Motor neuron (in vitro differentiated cells): ENCODE results near the gene WWC2. TPM values are rescaled to one million over a fixed set of nuclear protein-coding genes. Genes with fewer than 3 reads are reported as not detected.
A peak's percentile ranks its signal among the peaks of the same experiment; 100 is the strongest.

Experiments used
- ATAC-seq, 8 experiments: fragments of 200-7000 bp; cut with Tn5 transposase; replicated peaks in 6 of 8; 2 replicates each; pipeline ENCODE4 v1.8.0; 2021; ENCODE audit warnings: mild to moderate bottlenecking in 8 of 8, moderate library complexity in 8 of 8
- H3K27ac ChIP-seq, 2 donors: fragments of 250-450 bp; sonication (Bioruptor Pico); 2 replicates each; pipeline ENCODE4 v1.9.0; 2021; ENCODE audit warnings: antibody characterized with exemption in 2 of 2, mild to moderate bottlenecking in 2 of 2, moderate library complexity in 1 of 2
- H3K4me1 ChIP-seq, 2 donors: fragments of 250-450 bp; sonication (Bioruptor Pico); replicated peaks in 1 of 2; 2 replicates each; pipeline ENCODE4 v1.6.1; 2021; ENCODE audit warnings: antibody characterized with exemption in 2 of 2, mild to moderate bottlenecking in 2 of 2, moderate library complexity in 1 of 2
- H3K4me3 ChIP-seq, 5 donors: fragments of 250-450 bp; sonication (Bioruptor Pico); 2 replicates each; pipeline ENCODE4 v1.9.0; 2021; ENCODE audit warnings: antibody characterized with exemption in 5 of 5, mild to moderate bottlenecking in 5 of 5, moderate library complexity in 4 of 5
- WGBS, 10 experiments: fragments of 450-650 bp; shearing (Covaris generic); methylation state at CpG; one replicate each; pipeline ENCODE4 v1.0.0; 2022; 5-methylcytosine and 5-hydroxymethylcytosine counted together
- in situ Hi-C, 9 experiments: fragments of 400-800 bp; cut with MboI; loops; one replicate each; pipeline ENCODE4 v1.15.0; 2021; ENCODE audit warnings: low sequenced_read_pairs in 9 of 9, low pct_unique_long_range_greater_than_20kb in 2 of 9; ENCODE audit not compliant: unreplicated experiment in 9 of 9
- total RNA-seq, 8 experiments: library from RNA; unstranded; fragments of 300-600 nt; gene quantifications; 2 replicates each; pipeline versions ENCODE4 v1.2.3 to v1.2.4, GENCODE V29; 2022

The WWC2 gene
- total RNA-seq, 8 experiments from 2014 or later = 4.2 to 59.4 (median 12.9) TPM

DNA sequence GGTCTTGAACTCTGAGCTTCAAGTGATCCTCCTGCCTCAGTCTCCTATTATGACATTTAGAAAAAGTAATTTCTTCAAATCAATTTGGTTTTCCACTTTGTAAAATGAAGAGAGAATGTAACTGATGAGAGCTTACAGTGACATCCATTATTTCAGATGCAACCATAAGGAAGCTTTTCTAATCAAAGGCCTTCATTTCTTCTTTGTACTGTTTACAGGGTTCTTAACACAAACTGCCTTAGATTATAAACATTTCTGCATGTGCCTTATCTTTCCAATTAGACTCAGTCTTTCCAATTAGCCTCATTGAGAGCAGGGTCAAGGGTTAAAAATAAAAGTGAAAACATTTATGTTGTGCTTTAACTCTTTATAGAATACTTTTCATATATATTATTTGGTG is 71.8 kb downstream of the WWC2 start:
- no peaks in the 10 kb centered on the region for H3K4me1 ChIP-seq
- in situ Hi-C loops = no loop called here
- H3K4me3 ChIP-seq = no peak overlapping the region
- no peak for ATAC-seq
- no peak overlapping the region for H3K27ac ChIP-seq

DNA sequence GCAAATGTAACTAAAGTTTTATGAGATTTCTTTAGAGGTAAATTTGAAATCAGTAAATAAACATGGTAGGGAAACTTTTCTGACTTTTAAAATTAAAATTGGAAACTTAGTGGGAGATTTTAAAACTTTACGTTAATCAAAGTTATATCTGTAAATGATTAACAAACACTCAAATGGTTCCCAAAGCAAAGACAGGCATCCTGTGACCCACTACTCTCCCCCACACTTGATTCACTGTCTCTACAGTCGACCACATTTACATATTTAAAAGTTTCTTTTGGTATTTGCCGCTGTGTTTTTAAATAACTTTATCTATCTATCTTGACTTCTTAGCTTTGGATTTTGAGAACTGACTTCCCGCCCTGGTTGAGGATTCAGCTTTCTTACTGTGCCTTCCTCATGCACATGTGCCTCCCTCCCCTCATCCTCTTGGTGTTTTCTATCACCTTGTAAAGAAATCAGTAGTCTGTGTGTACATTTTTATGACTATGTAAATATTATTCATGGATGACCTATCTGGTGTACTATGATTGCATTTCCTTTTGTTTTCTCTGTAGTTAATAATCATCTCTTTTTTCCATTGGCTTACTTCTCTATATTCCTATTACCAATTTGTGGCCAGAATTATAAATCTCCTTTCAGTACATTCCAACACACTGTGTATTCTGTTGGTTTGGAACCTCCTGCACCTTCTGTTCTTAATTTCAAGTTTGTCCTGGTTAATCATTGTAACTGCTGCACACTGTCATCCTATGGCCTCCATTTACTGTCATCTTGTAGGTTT is 72.6 kb downstream of the WWC2 start:
- no peak overlapping the region for H3K4me3 ChIP-seq
- H3K27ac ChIP-seq = no peak overlapping the region
- peak in 3 of 8 experiments; percentile 13 to 62 (median 52) for ATAC-seq
- in situ Hi-C loops = no loop called here
- no peaks in the 10 kb centered on the region for H3K4me1 ChIP-seq
- 0 to 70% (median 24%) methylated on average over 2 to 4 of the region's 4 CpGs for WGBS, 10 experiments

DNA sequence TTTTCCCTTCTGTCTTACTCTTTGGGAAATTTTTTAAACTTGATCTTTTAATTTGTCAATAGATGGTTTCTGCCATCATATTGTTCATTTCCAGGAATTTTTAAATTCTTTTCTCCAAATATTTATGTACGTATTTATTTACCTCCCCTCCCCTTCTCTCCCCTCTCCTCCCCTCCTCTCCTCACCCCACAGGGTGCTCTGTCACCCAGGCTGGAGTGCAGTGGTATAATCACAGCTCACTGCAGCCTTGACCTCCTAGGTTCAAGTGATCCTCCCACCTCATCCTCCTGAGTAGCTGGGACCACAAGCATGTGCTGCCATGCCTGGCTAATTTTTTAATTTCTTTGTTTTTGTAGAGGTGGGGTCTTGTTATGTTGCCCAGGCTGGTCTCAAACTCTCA is 73.8 kb downstream of the WWC2 start:
- WGBS, 10 experiments = 33 to 83% (median 40%) methylated on average over 1 of the region's 1 CpG; no CpG with 5 or more reads in 7 of the 10 experiments
- H3K4me3 ChIP-seq = no peak overlapping the region
- H3K27ac ChIP-seq = no peak overlapping the region
- in situ Hi-C loops = no loop called here
- no peaks in the 10 kb centered on the region for H3K4me1 ChIP-seq
- no peak for ATAC-seq

DNA sequence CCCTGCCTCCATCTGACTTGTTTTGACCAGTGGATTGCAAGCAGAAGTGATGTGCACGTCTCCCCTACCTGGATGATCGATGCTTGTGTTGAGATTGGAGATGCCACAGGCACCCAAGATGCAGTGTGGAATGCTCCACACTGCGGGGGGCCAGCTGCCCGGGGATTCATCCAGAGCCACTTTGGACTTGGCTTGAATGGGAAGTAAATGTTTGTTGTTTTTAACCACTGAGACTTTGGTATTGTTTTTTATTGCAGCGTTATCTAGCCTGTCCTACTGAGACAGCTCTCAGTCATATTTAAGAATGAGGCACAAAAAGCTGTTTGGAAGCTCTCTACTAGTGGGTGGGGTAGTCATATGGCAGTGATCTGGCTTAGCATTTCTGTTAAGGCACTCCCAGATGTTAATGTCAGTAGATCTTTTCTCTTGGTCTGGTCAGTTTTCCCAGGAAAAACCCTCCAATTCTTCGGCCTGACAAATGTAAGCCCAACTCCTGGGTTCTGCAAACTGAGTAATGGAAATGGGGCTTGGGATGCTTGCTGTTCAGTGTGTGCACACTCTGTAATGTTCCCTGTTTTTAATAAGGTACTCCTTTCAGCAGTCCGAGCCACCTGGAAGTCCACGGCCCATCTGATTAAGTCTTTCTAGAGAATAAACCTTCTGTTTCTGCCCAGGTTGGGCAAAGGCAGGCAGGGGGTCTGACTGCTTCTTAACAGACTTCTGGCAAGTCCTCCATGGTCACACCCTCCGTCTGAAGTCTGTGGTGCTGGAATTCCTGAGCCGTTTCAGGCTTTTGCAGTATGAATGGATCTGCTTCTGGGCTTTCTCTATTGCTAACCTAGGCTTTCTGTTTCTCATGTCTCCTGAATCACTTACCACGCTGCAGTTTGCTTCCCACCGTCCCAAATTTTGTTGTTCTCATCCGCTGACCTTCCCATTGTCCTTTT is 74.8 kb downstream of the WWC2 start:
- WGBS, 10 experiments = 6 to 70% (median 49%) methylated on average over 2 to 8 of the region's 13 CpGs; no CpG with 5 or more reads in 1 of the 10 experiments

DNA sequence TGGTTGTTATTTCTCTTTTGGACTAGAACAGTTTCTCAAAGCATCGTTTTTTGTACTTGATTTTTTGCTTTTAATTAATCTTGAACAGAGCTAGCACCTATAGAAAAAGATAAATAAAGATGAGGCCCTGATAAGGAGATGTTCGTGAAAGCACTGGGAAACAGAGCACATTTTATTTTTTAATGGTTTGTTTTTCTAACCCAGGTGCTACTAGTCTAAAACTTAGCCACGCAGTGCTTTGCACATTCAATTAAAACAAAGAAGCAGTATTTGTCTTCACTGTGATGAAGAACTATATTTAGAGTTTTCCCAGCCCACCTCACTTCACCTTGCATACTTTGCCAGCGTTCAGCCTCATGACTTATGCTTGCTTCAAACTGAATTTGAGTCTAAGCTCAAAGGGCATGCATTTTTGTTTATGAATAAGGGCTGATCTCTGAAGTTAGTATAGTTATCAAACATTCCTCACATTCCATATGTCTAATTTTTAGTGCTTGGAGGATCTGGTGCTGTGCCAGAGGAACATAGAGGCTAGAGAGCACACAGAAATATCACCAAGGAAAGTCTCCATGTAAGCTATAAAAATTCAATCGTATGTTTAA is 76.7 kb downstream of the WWC2 start:
- peak in 2 of 8 experiments; percentile 10 to 81 for ATAC-seq

More for the DNA sequence above, 74.8 kb downstream of the WWC2 start:
- peak in 4 of 8 experiments; percentile 27 to 90 (median 80) for ATAC-seq
- no peak overlapping the region for H3K4me3 ChIP-seq
- no peaks in the 10 kb centered on the region for H3K4me1 ChIP-seq
- no peak overlapping the region for H3K27ac ChIP-seq
- in situ Hi-C loops = no loop called here

DNA sequence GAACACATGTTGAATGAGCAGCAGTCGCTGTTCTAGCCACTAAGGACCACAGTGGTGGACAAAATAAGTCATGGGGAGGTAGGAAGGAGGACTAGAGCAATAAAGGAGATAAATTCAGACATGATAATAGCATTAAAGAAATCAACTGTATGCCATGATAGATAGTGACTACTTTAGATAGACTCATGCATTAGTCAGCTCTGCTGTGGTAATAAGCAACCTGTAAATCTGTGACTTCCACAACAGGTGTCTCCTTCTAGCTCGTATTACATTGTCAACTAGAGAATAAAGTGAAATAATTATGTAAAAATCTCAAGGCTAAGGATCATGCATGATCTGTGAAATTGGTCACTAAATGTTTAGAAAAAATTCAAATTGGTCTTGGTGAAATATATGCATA is 77.9 kb downstream of the WWC2 start:
- in situ Hi-C loops = no loop called here
- Histone ChIP-seq H3K27ac (no peak overlapping the region), H3K4me1 (no peaks in the 10 kb centered on the region), H3K4me3 (no peak overlapping the region)
- no peak for ATAC-seq
- 36 to 100% (median 91%) methylated on average over 1 to 2 of the region's 2 CpGs for WGBS, 10 experiments

More for the DNA sequence above, 76.7 kb downstream of the WWC2 start:
- Histone ChIP-seq H3K4me3 (no peak overlapping the region), H3K27ac (no peak overlapping the region), H3K4me1 (no peaks in the 10 kb centered on the region)
- in situ Hi-C loops = no loop called here
- WGBS, 10 experiments = 33 to 92% (median 73%) methylated on average over 1 to 5 of the region's 5 CpGs

DNA sequence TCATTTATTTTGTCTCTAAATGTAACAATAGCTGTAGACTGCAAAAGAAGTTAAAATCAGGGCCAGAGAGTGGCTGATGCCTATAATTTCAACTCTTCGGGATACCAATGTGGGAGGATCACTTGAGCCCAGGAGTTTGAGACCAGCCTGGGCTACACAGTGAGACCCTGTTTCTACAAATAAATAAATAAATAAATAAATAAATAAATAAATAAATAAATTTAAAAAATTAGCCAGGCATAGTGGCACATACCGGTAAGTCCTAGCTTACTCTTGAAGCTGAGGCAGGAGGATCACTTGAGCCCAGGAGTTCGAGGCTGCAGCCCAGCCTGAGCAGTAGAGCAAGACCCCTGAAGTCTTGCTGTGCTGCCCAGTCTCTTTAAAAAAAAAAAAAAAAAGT is 79.1 kb downstream of the WWC2 start:
- H3K4me3 ChIP-seq = no peak overlapping the region
- no peaks in the 10 kb centered on the region for H3K4me1 ChIP-seq
- no peak for ATAC-seq
- in situ Hi-C loops = no loop called here
- whole genome bisulfite sequencing, 10 experiments = 0 to 50% (median 33%) methylated on average over 1 to 3 of the region's 3 CpGs; no CpG with 5 or more reads in 3 of the 10 experiments
- H3K27ac ChIP-seq = no peak overlapping the region

DNA sequence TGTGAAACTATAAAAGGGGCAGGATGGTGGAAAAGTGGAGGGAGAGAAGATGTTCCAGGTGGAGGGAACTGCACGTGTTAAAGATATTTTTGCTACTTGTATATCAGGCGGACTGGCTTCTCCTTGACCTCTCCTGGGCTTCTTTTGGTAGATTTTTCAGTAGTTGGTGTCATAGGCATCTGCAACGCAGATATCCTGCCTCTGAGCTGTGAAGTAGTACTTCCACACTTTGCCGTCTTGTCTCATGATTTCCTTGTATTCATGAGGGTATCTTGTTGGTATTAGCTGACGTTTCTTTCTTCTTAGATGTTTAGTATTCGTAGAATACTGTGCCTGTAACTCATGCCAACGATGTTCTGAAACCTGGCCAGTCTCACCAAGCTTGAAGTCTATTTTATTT is 81.0 kb downstream of the WWC2 start:
- Histone ChIP-seq H3K4me3 (no peak overlapping the region), H3K27ac (no peak overlapping the region), H3K4me1 (no peaks in the 10 kb centered on the region)
- 6 to 89% (median 82%) methylated on average over 1 to 7 of the region's 7 CpGs for WGBS, 10 experiments
- in situ Hi-C loops = no loop called here
- ATAC-seq = peak in 3 of 8 experiments; percentile 15 to 47 (median 22)

DNA sequence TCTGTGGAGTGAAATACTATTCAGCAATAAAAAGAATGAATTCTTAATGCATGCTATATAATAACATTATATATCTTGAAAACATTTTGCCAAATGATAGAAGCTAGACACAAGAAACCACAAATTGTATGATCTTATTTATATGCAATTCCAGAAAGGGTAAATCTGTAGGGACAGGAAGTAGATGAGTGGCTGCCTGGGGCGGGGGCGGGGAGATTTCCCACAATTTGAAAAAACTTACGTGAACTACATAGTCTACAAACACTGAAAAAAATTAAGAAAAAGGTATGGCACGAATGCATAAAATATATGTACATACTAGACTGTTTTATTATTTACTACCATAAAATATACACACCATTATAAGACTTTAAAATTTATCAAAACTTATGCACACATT is 81.6 kb downstream of the WWC2 start:
- ATAC-seq = peak in 1 of 8 experiments; percentile 33
- H3K27ac ChIP-seq = no peak overlapping the region
- in situ Hi-C loops = no loop called here
- no peaks in the 10 kb centered on the region for H3K4me1 ChIP-seq
- 0 to 100% (median 72%) methylated on average over 1 to 4 of the region's 4 CpGs; no CpG with 5 or more reads in 4 of the 10 experiments for WGBS, 10 experiments
- H3K4me3 ChIP-seq = no peak overlapping the region

DNA sequence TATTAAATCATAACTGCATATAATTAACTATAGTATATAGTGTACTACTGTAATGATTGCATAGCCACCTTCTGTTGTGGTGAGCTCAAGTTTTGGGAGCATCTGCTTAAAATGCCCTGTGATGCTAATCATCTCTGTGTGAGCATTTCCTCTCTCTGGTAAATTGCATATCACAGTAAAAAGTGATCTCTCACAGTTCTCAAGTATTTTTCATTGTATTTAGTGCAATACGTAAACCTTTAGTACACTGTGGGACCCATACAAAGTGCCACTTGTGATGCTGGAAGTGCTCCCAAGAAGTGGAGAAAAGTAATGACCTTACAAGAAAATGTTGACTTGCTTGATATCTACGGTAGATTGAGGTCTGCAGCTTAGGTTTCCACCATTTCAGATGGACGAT is 82.0 kb downstream of the WWC2 start:
- in situ Hi-C loops = no loop called here
- ATAC-seq = peak in 1 of 8 experiments; percentile 58
- H3K4me1 ChIP-seq = no peaks in the 10 kb centered on the region
- H3K4me3 ChIP-seq = no peak overlapping the region
- 40 to 100% (median 85%) methylated on average over 1 to 3 of the region's 3 CpGs; no CpG with 5 or more reads in 1 of the 10 experiments for WGBS, 10 experiments
- no peak overlapping the region for H3K27ac ChIP-seq

DNA sequence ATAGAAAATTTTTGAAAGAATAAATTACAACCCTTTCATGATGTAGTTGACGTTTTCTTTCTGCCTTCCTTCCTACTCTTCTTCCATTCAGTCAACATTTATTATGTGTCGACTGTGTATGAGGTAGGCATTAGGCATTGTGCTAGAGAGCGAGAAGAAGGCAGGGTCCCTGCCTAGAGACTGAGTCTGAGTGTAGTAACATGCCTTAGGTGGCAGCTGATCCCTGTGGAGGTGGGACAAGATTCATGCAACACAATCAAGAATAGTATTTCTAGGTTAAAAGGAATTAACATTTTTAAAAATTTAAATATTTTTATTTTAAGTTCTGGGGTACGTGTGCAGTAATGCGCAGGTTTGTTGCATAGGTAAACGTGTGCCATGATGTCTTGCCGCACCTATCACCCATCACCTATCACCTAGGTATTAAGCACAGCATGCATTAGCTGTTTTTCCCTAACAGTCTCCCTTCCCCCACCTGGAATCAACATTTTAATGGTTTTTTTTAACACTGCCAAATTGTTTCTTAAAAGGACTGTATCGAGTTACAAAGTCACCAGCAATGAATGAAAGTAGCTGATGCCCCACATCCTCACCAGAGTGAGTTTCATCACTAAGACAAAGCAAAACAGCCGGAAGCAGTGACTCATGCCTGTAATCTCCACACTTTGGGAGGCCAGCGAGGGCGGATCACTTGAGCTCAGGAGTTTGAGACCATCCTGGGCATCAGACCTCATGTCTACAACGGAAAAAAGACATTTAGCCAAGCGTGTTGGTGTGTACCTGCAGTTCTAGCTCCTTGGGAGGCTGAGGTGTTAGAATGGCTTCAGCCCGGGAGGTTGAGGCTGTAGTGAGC is 84.0 kb downstream of the WWC2 start:
- in situ Hi-C loops = no loop called here
- H3K4me3 ChIP-seq = no peak overlapping the region
- ATAC-seq = peak; percentile 65 to 99 (median 86)
- no peaks in the 10 kb centered on the region for H3K4me1 ChIP-seq
- no peak overlapping the region for H3K27ac ChIP-seq
- WGBS, 10 experiments = 26 to 80% (median 50%) methylated on average over 2 to 13 of the region's 14 CpGs

DNA sequence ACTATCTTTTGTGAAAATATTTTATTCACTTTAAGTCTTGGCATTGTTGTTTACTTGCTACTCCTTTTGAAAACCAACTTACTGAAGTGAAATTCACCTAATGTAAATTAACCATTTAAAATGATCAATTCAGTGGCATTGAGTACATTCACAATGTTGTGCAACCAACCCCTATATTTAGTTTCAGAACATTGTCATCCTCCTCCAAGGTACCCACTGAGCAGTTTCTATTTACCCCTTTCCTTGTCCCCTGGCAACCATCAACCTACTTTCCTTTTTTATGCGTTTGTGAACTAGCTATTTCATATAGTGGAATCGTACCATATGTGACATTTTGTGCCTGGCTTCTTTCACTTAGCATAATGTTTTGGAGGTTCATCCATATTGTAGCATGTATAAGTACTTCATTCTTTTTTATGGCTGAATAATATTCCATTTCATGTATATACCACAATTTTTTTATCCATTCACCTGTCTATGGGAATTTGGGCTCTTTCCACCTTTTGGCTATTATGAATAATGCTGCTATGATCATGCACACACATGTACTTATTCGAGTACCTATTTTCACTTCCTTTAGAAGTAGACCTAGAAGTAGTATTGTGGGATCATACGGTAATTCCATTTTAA is 85.0 kb downstream of the WWC2 start:
- no peak overlapping the region for H3K4me3 ChIP-seq
- in situ Hi-C loops = no loop called here
- no peak overlapping the region for H3K27ac ChIP-seq
- no peak for ATAC-seq
- H3K4me1 ChIP-seq = no peaks in the 10 kb centered on the region
- WGBS, 10 experiments = 63 to 100% (median 100%) methylated on average over 2 to 4 of the region's 4 CpGs; no CpG with 5 or more reads in 1 of the 10 experiments
